SK-N-DZ (cell line): Measurements from ENCODE around the gene LRGUK.

Experiments used
- DNase-seq: peaks from one replicate; pipeline ENCODE4 v3.0.0-alpha.2; 2015; ENCODE audit warnings: low spot score

LRGUK gene

GRCh38 chr7:134300988-134301387 lies 173.8 kb downstream of the LRGUK start:
- DNase-seq: no peak

GRCh38 chr7:134301592-134301991 lies 174.5 kb downstream of the LRGUK start:
- no peak for DNase-seq

GRCh38 chr7:134302120-134302519 lies 175.0 kb downstream of the LRGUK start:
- DNase-seq: no peak

- DNase-seq: no peak
These were observed 180.2 kb downstream of the LRGUK start for GRCh38 chr7:134307320-134307719.

- DNase-seq: no peak
These were observed 181.4 kb downstream of the LRGUK start for GRCh38 chr7:134308548-134308947.

- DNase-seq: no peak
These were observed 184.7 kb downstream of the LRGUK start for GRCh38 chr7:134311807-134312206.

- DNase-seq: no peak
These were observed 185.6 kb downstream of the LRGUK start for GRCh38 chr7:134312717-134313116.

GRCh38 chr7:134313543-134313942 lies 186.4 kb downstream of the LRGUK start:
- DNase-seq: no peak
